Liver (tissue), 9 donors: Measurements from ENCODE around the gene FAM228A. TPM values are rescaled to one million over a fixed set of nuclear protein-coding genes. Genes with fewer than 3 reads are reported as not detected.

ENCODE experiments used
- DNase-seq: peaks from one replicate; pipeline ENCODE4 v3.0.0-alpha.2; 2017; ENCODE audit warnings: low spot score
- H3K27ac ChIP-seq, 2 donors: one replicate each; pipeline ENCODE4 v1.7.0; 2013; ENCODE audit warnings: inconsistent platforms in 2 of 2, low read length in 2 of 2, control low read depth in 1 of 2, low read depth in 1 of 2, mild to moderate bottlenecking in 1 of 2
- H3K27me3 ChIP-seq, 4 donors: one replicate each; pipeline versions ENCODE4 v1.6.1 to v1.7.0; 2013; ENCODE audit warnings: low read length in 3 of 4, inconsistent platforms in 1 of 4, mild to moderate bottlenecking in 1 of 4, moderate library complexity in 1 of 4; ENCODE audit not compliant: control insufficient read depth in 4 of 4, insufficient read depth in 4 of 4
- H3K36me3 ChIP-seq, 4 donors: one replicate each; pipeline versions ENCODE4 v1.6.1 to v1.7.0; 2013; ENCODE audit warnings: low read length in 3 of 4, mild to moderate bottlenecking in 3 of 4, low read depth in 1 of 4, moderate library complexity in 1 of 4; ENCODE audit not compliant: control insufficient read depth in 4 of 4, insufficient read depth in 3 of 4
- H3K4me1 ChIP-seq, 4 donors: one replicate each; pipeline versions ENCODE4 v1.6.1 to v1.7.0; 2013; ENCODE audit warnings: low read length in 3 of 4, mild to moderate bottlenecking in 3 of 4, moderate library complexity in 1 of 4; ENCODE audit not compliant: control insufficient read depth in 4 of 4, insufficient read depth in 4 of 4
- H3K4me3 ChIP-seq, 3 donors: one replicate each; pipeline versions ENCODE4 v1.6.1 to v1.7.0; 2013; ENCODE audit warnings: low read length in 3 of 3, control low read depth in 1 of 3, low read depth in 1 of 3, mild to moderate bottlenecking in 1 of 3
- H3K9ac ChIP-seq, 2 donors: one replicate each; pipeline ENCODE4 v1.7.0; 2013; ENCODE audit warnings: low read length in 2 of 2, mild to moderate bottlenecking in 2 of 2, moderate library complexity in 2 of 2, control low read depth in 1 of 2, low read depth in 1 of 2
- H3K9me3 ChIP-seq, 4 donors: one replicate each; pipeline versions ENCODE4 v1.6.1 to v1.7.0; 2013; ENCODE audit warnings: low read length in 3 of 4; ENCODE audit not compliant: control insufficient read depth in 4 of 4
- EGR1 ChIP-seq, 2 donors: IDR thresholded peaks; 2 replicates each; pipeline ENCODE4 v1.6.1; 2016 to 2018; ENCODE audit warnings: antibody characterized with exemption in 2 of 2, low read depth in 2 of 2
- FOXA1 ChIP-seq: IDR thresholded peaks from 2 replicates; pipeline ENCODE4 v1.6.1; 2016; ENCODE audit warnings: antibody characterized with exemption
- FOXA2 ChIP-seq: IDR thresholded peaks from 2 replicates; pipeline ENCODE4 v1.6.1; 2016; ENCODE audit warnings: antibody characterized with exemption
- GABPA ChIP-seq, 2 donors: IDR thresholded peaks in 1 of 2; conservative IDR thresholded peaks in 1 of 2; 2 replicates each; pipeline ENCODE4 v1.6.1; 2016; ENCODE audit warnings: antibody characterized with exemption in 2 of 2, mild to moderate bottlenecking in 1 of 2, moderate library complexity in 1 of 2
- HNF4A ChIP-seq, 2 donors: conservative IDR thresholded peaks; 2 replicates each; pipeline ENCODE4 v1.6.1; 2016; ENCODE audit warnings: antibody characterized with exemption in 2 of 2, mild to moderate bottlenecking in 2 of 2
- HNF4G ChIP-seq: IDR thresholded peaks from 2 replicates; pipeline ENCODE4 v1.6.1; 2016; ENCODE audit warnings: antibody characterized with exemption
- JUND ChIP-seq, 2 donors: IDR thresholded peaks; 2 replicates each; pipeline ENCODE4 v1.6.1; 2016; ENCODE audit warnings: antibody characterized with exemption in 2 of 2
- MAX ChIP-seq: IDR thresholded peaks from 2 replicates; pipeline ENCODE4 v1.6.1; 2016; ENCODE audit warnings: antibody characterized with exemption
- RAD21 ChIP-seq, 2 donors: IDR thresholded peaks; 2 replicates each; pipeline ENCODE4 v1.6.1; 2016; ENCODE audit warnings: antibody characterized with exemption in 2 of 2, mild to moderate bottlenecking in 2 of 2
- REST ChIP-seq: IDR thresholded peaks from 2 replicates; pipeline ENCODE4 v1.6.1; 2016; ENCODE audit warnings: antibody characterized with exemption, mild to moderate bottlenecking
- RXRA ChIP-seq, 2 donors: IDR thresholded peaks; 2 replicates each; pipeline ENCODE4 v1.6.1; 2017 to 2018; ENCODE audit warnings: antibody characterized with exemption in 2 of 2, mild to moderate bottlenecking in 1 of 2
- SP1 ChIP-seq: IDR thresholded peaks from 2 replicates; pipeline ENCODE4 v1.6.1; 2018; ENCODE audit warnings: antibody characterized with exemption, mild to moderate bottlenecking
- TAF1 ChIP-seq: conservative IDR thresholded peaks from 2 replicates; pipeline ENCODE4 v1.6.1; 2016; ENCODE audit warnings: antibody characterized with exemption, mild to moderate bottlenecking
- YY1 ChIP-seq: IDR thresholded peaks from 2 replicates; pipeline ENCODE4 v1.6.1; 2016; ENCODE audit warnings: antibody characterized with exemption, mild to moderate bottlenecking
- ZBTB33 ChIP-seq: IDR thresholded peaks from 2 replicates; pipeline ENCODE4 v1.6.1; 2016; ENCODE audit warnings: antibody characterized with exemption
- WGBS: extraction: QIAGEN DNeasy Blood & Tissue Kit; methylation state at CpG from one replicate; pipeline ENCODE4 v1.1.7; 2013; 5-methylcytosine and 5-hydroxymethylcytosine counted together
- polyA plus RNA-seq, 2 donors: library from polyadenylated mRNA; stranded (reverse) in 1 of 2; unstranded in 1 of 2; fragments of 200-250 nt in 1 of 2; fragments of >200 nt in 1 of 2; fragmentation: Nextera tagmentation in 1 of 2; extraction: Ambion mirVana in 1 of 2; gene quantifications; one replicate each; pipeline versions ENCODE4 v1.2.1 to v1.2.3, GENCODE V29; 2013 to 2015
- total RNA-seq, 2 donors: library from RNA; depleted of rRNA; stranded (reverse); fragments of >200 nt; gene quantifications; one replicate each; pipeline ENCODE4 v1.2.3, GENCODE V29; 2014
- TF ChIP-seq, protein P1 (sequence below): IDR thresholded peaks from 2 replicates; pipeline ENCODE4 v1.6.1; 2016; ENCODE audit warnings: antibody characterized with exemption
- TF ChIP-seq, protein P2 (sequence below): fragments of 150-350 bp; IDR thresholded peaks from 2 replicates; pipeline ENCODE4 v1.5.1; 2017; ENCODE audit warnings: improper control_type of control experiment, low read depth, low read length; ENCODE audit not compliant: missing input control
- donor health status: healthy.
- donor health status: healthy.
- donor health status: healthy.
- donor health status: healthy.
- donor health status: healthy.

FAM228A gene
- total and polyA plus RNA-seq, 4 donors, result 0.05 to 0.32 (median 0.18) TPM

DNA sequence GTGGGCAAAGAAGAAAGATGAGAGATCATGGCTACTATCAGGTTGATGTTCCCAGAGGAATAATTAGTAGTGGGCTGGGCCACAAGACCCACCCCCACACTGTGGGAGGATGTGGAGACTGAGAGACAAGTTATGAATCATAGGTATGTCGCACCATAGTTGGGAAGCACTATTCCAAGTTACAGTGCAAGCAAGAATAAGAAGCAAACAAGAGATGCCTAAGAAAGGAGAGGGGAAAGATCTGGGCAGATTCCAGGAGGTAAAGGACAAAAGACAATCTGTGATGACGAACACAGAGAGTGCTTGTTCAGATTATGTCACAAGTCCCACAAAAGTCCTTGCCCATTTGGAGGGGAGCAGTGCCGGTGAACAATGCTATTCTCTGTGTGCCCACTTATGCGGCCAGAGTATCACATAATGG, 56.6 kb downstream of the FAM228A start:
- Histone ChIP-seq H3K36me3 (peaks cover 0 to 7% (median 2%) of the 10 kb centered on the region in 4 donors), H3K9me3 (no peaks in the 10 kb centered on the region), H3K27me3 (no peaks in the 10 kb centered on the region), H3K27ac (no peak overlapping the region), H3K4me3 (no peak overlapping the region), H3K9ac (no peak overlapping the region), H3K4me1 (no peaks in the 10 kb centered on the region)
- TF ChIP-seq HNF4G (no peak), SP1 (no peak), FOXA2 (no peak), TAF1 (no peak), REST (no peak), GABPA (IDR thresholded peaks at IDR 0.05 in 1 of 2, conservative IDR thresholded peaks at IDR 0.05 in 1 of 2) (no peak), FOXA1 (no peak), JUND (IDR thresholded peaks at IDR 0.05) (no peak), HNF4A (conservative IDR thresholded peaks at IDR 0.05) (no peak)
- TF ChIP-seq, protein P1, sequence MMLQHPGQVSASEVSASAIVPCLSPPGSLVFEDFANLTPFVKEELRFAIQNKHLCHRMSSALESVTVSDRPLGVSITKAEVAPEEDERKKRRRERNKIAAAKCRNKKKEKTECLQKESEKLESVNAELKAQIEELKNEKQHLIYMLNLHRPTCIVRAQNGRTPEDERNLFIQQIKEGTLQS, result no peak
- TF ChIP-seq, protein P2, sequence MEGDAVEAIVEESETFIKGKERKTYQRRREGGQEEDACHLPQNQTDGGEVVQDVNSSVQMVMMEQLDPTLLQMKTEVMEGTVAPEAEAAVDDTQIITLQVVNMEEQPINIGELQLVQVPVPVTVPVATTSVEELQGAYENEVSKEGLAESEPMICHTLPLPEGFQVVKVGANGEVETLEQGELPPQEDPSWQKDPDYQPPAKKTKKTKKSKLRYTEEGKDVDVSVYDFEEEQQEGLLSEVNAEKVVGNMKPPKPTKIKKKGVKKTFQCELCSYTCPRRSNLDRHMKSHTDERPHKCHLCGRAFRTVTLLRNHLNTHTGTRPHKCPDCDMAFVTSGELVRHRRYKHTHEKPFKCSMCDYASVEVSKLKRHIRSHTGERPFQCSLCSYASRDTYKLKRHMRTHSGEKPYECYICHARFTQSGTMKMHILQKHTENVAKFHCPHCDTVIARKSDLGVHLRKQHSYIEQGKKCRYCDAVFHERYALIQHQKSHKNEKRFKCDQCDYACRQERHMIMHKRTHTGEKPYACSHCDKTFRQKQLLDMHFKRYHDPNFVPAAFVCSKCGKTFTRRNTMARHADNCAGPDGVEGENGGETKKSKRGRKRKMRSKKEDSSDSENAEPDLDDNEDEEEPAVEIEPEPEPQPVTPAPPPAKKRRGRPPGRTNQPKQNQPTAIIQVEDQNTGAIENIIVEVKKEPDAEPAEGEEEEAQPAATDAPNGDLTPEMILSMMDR, result no peak
- no peak for DNase-seq
- 96% methylated on average over 4 of the region's 4 CpGs for WGBS

DNA sequence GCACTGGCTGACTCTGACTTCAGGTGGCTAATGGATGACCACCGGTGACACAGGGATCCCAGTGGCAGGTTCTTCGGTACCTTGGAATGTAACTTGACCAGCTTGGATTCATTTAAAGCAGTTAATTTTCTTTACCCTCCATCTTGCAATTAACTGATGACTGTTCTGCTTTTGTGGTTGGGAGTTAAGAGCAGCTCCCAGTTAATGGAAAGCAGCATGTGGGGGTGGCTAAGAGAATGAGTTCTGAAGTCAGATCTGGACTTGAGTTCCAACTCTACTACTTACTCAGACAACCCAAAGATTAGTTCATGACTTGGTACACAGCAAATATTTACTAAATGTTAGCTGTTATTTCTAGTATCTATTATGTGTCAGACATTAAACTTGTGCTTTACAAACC, 58.5 kb downstream of the FAM228A start:
- Histone ChIP-seq H3K4me1 (no peaks in the 10 kb centered on the region), H3K9me3 (no peaks in the 10 kb centered on the region), H3K9ac (no peak overlapping the region), H3K4me3 (no peak overlapping the region), H3K27me3 (no peaks in the 10 kb centered on the region), H3K27ac (no peak overlapping the region), H3K36me3 (peaks cover 0 to 7% (median 2%) of the 10 kb centered on the region in 4 donors)
- WGBS, result 96% methylated on average over 2 of the region's 2 CpGs
- no peak for DNase-seq
- TF ChIP-seq ZBTB33 (no peak), RXRA (IDR thresholded peaks at IDR 0.05) (no peak), FOXA1 (no peak), RAD21 (IDR thresholded peaks at IDR 0.05) (no peak), YY1 (no peak), MAX (no peak), EGR1 (IDR thresholded peaks at IDR 0.05; ENCODE audit: low read depth in 2 of 2) (no peak), GABPA (IDR thresholded peaks at IDR 0.05 in 1 of 2, conservative IDR thresholded peaks at IDR 0.05 in 1 of 2) (no peak), SP1 (no peak), JUND (IDR thresholded peaks at IDR 0.05) (no peak), TAF1 (no peak), REST (no peak), FOXA2 (no peak)
- TF ChIP-seq, protein P1, result no peak
- TF ChIP-seq, protein P2, result no peak
